ENCODE results near the gene MAMDC2. TPM values are rescaled to one million over a fixed set of nuclear protein-coding genes. Genes with fewer than 3 reads are reported as not detected.
A peak's percentile ranks its signal among the peaks of the same experiment; 100 is the strongest.
"Not testable (repeated sequence)": the region's sequence is repeated elsewhere in the genome, so short reads cannot be mapped to it uniquely, and the experiment has no call there.

Gene MAMDC2
- total and polyA plus RNA-seq, 9 donors: 7.6 to 12.3 (median 9.6) TPM

DNA sequence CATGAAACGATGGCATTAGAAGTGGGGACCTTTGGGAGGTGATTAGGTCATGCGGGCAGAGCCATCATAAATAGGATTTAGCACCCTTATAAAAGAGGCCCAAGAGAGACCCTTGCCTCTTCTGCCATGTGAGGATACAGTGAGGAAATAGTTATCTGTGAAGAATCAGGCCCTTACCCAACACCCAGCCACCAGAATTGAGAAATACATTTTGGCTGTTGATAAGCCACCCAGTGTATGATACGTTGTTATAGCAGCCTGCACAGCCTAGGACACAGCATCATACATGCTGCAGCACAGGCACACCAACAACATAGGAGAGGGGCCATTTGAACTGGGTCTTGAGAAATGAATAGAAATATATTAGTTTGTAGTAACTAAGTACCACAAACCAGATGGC lies 8.0 kb upstream of the MAMDC2 start:
- H3K9me3 ChIP-seq (replicated peaks; ENCODE audit: control insufficient read depth, low read depth, low read length): no peaks in the 10 kb centered on the region
- H3K27ac ChIP-seq (ENCODE audit: low read length): no peak overlapping the region
- DNase-seq: no peak
- H3K36me3 ChIP-seq (ENCODE audit: control insufficient read depth, insufficient read depth, low read length): no peaks in the 10 kb centered on the region
- WGBS (ENCODE audit: insufficient coverage): no CpG with 5 or more reads among the region's 3 CpGs
- H3K4me1 ChIP-seq (ENCODE audit: control insufficient read depth, insufficient read depth, low read length): no peaks in the 10 kb centered on the region
- H3K4me3 ChIP-seq (ENCODE audit: low read length): no peak overlapping the region
- H3K27me3 ChIP-seq (ENCODE audit: control insufficient read depth, insufficient read depth, low read length): no peaks in the 10 kb centered on the region

DNA sequence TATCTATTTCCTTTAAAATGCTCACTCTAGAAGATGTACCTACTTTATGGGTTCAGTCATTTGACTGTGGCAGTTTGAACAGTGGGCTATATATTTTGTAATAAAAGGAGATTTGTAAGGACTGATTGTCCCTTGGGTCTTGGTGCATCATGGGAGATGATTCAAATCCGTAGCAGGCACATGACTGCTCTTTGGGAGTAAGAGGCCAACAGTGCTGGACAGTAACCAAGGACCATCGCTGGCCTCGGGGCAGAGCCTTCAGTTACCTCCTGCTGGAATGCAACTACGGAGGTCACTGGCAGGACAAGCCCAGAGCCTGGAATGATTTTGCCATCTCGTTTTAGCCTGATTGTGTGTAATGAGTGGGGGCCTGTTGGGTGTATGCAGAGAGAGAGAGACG lies 7.0 kb upstream of the MAMDC2 start:
- WGBS (ENCODE audit: insufficient coverage): 73% methylated on average over 6 of the region's 6 CpGs

DNA sequence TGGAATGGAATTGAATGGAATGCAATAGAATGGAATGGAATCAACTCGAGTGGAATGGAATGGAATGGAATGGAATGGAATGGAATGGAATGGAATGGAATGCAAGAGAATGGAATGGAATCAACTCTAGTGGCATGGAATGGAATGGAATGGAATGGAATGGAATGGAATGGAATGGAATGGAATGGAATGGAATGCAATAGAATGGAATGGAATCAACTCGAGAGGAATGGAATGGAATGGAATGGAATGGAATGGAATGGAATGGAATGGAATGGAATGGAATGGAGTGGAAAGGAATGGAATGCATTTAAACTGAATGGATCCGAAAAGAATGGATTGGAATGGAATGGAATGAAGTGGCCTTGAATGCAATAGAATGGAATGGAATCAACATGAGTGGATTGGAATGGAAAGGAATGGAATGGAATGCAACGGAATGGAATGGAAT lies 5.5 kb upstream of the MAMDC2 start:
- 74% methylated on average over 3 of the region's 4 CpGs for WGBS (ENCODE audit: insufficient coverage)
- not testable (repeated sequence) for DNase-seq; H3K9me3 ChIP-seq (replicated peaks; ENCODE audit: control insufficient read depth, low read depth, low read length); H3K4me1 ChIP-seq (ENCODE audit: control insufficient read depth, insufficient read depth, low read length); H3K27ac ChIP-seq (ENCODE audit: low read length); H3K36me3 ChIP-seq (ENCODE audit: control insufficient read depth, insufficient read depth, low read length); H3K27me3 ChIP-seq (ENCODE audit: control insufficient read depth, insufficient read depth, low read length); H3K4me3 ChIP-seq (ENCODE audit: low read length)

More for the DNA sequence above, 7.0 kb upstream of the MAMDC2 start:
- H3K36me3 ChIP-seq (ENCODE audit: control insufficient read depth, insufficient read depth, low read length): no peaks in the 10 kb centered on the region
- no peak overlapping the region for H3K4me3 ChIP-seq (ENCODE audit: low read length)
- H3K4me1 ChIP-seq (ENCODE audit: control insufficient read depth, insufficient read depth, low read length): no peaks in the 10 kb centered on the region
- H3K9me3 ChIP-seq (replicated peaks; ENCODE audit: control insufficient read depth, low read depth, low read length): no peaks in the 10 kb centered on the region
- no peak for DNase-seq
- H3K27me3 ChIP-seq (ENCODE audit: control insufficient read depth, insufficient read depth, low read length): no peaks in the 10 kb centered on the region
- no peak overlapping the region for H3K27ac ChIP-seq (ENCODE audit: low read length)

DNA sequence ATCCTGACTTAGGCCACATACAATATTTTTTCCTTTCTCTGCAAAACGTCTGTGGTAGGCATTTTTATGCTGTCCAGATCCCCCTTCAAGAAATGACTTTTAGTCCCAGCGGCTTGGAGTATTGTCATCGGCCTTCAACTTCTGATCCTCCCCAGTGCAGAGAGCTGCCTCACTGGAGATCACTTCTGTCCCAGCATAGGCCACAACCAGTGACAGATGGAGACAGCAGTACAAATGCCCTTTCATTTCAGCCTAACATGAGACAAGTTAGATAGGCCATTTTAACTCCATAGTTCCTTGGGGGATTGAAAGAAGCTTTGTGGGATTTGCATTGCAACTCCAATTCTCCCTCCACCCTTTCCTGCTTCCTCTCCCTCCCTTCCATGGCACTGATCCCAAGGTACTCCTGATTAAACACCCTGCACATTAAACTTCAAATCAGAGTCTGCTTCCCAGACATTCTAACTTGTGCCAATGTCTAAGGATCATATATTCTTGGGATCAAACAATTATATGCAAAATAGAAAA lies 3.2 kb upstream of the MAMDC2 start:
- H3K27ac ChIP-seq (ENCODE audit: low read length): no peak overlapping the region
- no peaks in the 10 kb centered on the region for H3K36me3 ChIP-seq (ENCODE audit: control insufficient read depth, insufficient read depth, low read length)
- no peaks in the 10 kb centered on the region for H3K9me3 ChIP-seq (replicated peaks; ENCODE audit: control insufficient read depth, low read depth, low read length)
- no peak for DNase-seq
- peaks cover 21% of the 10 kb centered on the region for H3K27me3 ChIP-seq (ENCODE audit: control insufficient read depth, insufficient read depth, low read length)
- 88% methylated on average over 2 of the region's 3 CpGs for WGBS (ENCODE audit: insufficient coverage)
- no peak overlapping the region for H3K4me3 ChIP-seq (ENCODE audit: low read length)
- H3K4me1 ChIP-seq (ENCODE audit: control insufficient read depth, insufficient read depth, low read length): peaks cover 22% of the 10 kb centered on the region

DNA sequence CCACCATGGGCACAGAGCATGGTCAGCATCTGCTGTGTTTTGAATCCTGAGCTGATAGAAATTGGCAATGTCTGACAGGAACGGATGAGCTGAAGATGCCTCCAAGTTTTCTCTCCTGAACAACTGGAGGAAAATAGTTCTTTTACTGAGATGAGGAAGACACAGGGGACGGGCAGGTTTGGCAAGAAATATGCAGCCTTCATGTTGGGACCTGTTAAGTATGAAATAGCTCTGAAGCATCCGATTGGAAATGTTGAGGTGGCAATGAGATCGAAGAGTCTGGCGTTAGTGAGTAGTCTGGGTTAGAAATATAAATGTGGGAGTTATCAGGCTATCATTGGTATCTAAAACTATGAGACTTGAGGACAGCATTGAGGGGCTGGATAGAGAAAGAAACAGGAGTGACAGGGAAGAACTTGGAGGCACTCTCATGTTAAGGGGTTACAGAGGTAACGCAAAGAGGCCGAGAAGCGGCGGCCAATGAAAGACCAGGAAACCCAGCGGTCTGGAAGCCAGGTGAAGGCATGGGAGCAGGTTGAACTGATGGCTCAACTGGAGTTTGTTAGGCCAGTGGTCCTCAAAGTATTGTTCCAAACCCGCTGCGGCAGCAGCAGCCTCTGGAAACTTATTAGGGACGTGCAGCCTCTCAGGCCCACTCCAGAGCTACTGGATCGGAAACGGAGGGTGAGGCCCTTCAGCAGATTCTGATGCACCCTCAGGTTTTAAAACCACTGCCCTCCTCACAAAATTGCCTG lies 1.0 kb upstream of the MAMDC2 start:
- no peak for DNase-seq
- H3K9me3 ChIP-seq (replicated peaks; ENCODE audit: control insufficient read depth, low read depth, low read length): no peaks in the 10 kb centered on the region
- no peak overlapping the region for H3K4me3 ChIP-seq (ENCODE audit: low read length)
- no peaks in the 10 kb centered on the region for H3K36me3 ChIP-seq (ENCODE audit: control insufficient read depth, insufficient read depth, low read length)
- no peak overlapping the region for H3K27ac ChIP-seq (ENCODE audit: low read length)
- H3K4me1 ChIP-seq (ENCODE audit: control insufficient read depth, insufficient read depth, low read length): peaks cover 33% of the 10 kb centered on the region
- peaks cover 21% of the 10 kb centered on the region for H3K27me3 ChIP-seq (ENCODE audit: control insufficient read depth, insufficient read depth, low read length)
- 87% methylated on average over 13 of the region's 15 CpGs for WGBS (ENCODE audit: insufficient coverage)

GRCh38 chr9:70043285-70043684 lies 363 bp upstream of the MAMDC2 start:
- H3K27me3 ChIP-seq (ENCODE audit: control insufficient read depth, insufficient read depth, low read length): peaks cover 21% of the 10 kb centered on the region
- H3K4me3 ChIP-seq (ENCODE audit: low read length): peak overlapping the region; percentile 47
- no peaks in the 10 kb centered on the region for H3K36me3 ChIP-seq (ENCODE audit: control insufficient read depth, insufficient read depth, low read length)
- 0% methylated on average over 1 of the region's 7 CpGs for WGBS (ENCODE audit: insufficient coverage)
- no peak overlapping the region for H3K27ac ChIP-seq (ENCODE audit: low read length)
- H3K9me3 ChIP-seq (replicated peaks; ENCODE audit: control insufficient read depth, low read depth, low read length): no peaks in the 10 kb centered on the region
- no peak for DNase-seq
- peaks cover 33% of the 10 kb centered on the region for H3K4me1 ChIP-seq (ENCODE audit: control insufficient read depth, insufficient read depth, low read length)

DNA sequence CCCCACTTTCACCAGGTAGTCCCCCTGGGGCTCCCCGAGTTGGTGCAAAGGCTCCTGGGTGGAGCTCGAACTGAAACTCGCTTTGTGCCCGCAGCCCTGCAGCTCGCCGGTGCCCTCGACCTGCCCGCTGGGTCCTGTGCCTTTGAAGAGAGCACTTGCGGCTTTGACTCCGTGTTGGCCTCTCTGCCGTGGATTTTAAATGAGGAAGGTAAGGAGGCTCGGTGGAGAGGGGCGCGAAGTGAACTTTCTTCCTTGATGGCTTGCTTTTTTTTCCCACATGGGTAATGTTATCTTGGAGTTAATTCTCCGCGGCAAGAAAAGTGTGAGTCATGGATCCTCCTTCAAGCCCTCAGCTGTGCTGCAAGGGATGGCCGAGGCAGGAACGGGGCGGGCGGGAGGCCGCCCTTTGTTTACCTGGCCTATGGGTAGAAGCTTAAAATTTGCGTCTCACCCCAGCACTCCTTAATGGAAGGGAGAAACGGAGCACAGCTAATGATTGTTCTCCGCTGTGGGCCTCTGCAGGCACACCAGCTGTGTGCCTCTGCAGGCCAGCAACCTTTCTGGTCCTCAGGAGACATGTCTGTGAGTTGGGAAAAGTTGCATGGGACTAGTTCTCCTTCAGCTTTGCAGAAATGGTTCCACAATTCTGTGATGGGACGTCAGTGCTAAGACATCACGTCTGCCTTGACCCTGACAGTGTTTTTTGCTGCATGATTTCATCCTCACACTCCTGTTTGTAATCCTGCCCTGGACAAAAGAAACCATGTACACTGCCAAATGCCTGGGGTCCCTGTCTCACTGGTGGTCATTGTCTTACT lies 1.1 kb downstream of the MAMDC2 start:
- Histone ChIP-seq H3K4me3 (ENCODE audit: low read length) (peak overlapping the region; percentile 47), H3K27ac (ENCODE audit: low read length) (no peak overlapping the region)
- WGBS (ENCODE audit: insufficient coverage): 9% methylated on average over 18 of the region's 26 CpGs

DNA sequence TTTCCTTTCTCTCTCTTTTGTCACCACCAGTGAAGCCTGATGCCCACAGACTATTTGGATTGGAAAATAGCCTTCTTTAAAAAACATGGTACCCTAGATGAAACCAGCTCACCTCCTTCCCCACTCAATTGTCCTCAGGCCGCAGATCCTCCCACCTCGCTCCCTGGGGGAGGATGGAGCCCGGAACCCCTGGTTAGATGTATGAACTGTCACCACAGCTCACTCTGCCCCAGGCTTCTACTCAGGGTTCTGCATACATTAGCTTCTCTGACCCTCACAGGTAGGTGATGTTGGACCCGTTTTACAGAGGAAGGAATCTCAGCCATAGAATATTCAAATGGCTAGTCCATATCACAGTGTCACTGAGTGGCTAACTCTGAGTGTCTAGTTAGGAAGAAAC lies 1.8 kb downstream of the MAMDC2 start:
- H3K4me3 ChIP-seq (ENCODE audit: low read length): no peak overlapping the region
- no peak overlapping the region for H3K27ac ChIP-seq (ENCODE audit: low read length)
- H3K36me3 ChIP-seq (ENCODE audit: control insufficient read depth, insufficient read depth, low read length): peaks cover 4% of the 10 kb centered on the region
- peaks cover 21% of the 10 kb centered on the region for H3K27me3 ChIP-seq (ENCODE audit: control insufficient read depth, insufficient read depth, low read length)
- peaks cover 47% of the 10 kb centered on the region for H3K4me1 ChIP-seq (ENCODE audit: control insufficient read depth, insufficient read depth, low read length)
- no peaks in the 10 kb centered on the region for H3K9me3 ChIP-seq (replicated peaks; ENCODE audit: control insufficient read depth, low read depth, low read length)
- WGBS (ENCODE audit: insufficient coverage): 93% methylated on average over 3 of the region's 4 CpGs
- DNase-seq: no peak

More for the DNA sequence above, 1.1 kb downstream of the MAMDC2 start:
- Histone ChIP-seq H3K4me1 (ENCODE audit: control insufficient read depth, insufficient read depth, low read length) (peaks cover 45% of the 10 kb centered on the region), H3K9me3 (replicated peaks; ENCODE audit: control insufficient read depth, low read depth, low read length) (no peaks in the 10 kb centered on the region), H3K27me3 (ENCODE audit: control insufficient read depth, insufficient read depth, low read length) (peaks cover 21% of the 10 kb centered on the region), H3K36me3 (ENCODE audit: control insufficient read depth, insufficient read depth, low read length) (peaks cover 4% of the 10 kb centered on the region)
- DNase-seq: peak; percentile 25

DNA sequence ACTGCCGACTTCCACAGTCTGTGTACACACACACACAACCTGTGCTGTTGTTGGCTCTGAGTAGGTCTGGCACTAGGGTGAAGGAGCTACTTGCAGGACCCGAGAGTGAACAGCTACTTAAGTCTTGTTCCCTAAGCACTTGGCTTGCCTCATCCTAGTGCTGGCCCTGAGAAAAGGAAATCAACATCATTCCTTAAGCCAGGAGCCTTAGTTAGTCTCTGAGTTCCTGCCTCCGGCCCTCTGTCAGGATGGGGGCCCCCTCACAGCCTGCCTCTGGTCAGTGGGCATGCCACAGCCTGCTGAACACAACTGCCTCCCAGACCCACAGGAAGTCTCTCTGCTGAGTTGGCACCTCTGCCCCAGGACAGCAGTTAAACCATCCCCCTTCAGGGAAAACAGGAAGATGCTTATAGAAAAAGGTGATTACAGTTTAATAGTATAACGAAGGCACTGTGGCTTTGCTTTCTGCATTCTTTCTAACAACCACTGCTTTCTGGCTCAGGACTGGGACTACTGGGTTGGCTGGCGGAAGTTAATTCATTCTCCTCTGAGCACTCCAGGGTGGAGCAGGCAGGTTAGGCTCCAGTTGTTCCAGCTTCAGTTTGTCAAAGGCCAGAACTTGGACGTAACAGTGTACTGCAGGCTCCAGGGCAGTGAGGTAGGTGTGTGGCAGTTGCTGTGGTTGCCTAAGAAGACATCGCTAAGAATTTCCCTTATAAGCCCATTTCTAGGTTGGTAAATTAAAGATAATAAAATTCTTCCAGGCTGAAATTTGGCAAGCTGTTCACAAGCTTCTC lies 2.8 kb downstream of the MAMDC2 start:
- Histone ChIP-seq H3K4me3 (ENCODE audit: low read length) (no peak overlapping the region), H3K4me1 (ENCODE audit: control insufficient read depth, insufficient read depth, low read length) (peaks cover 47% of the 10 kb centered on the region), H3K36me3 (ENCODE audit: control insufficient read depth, insufficient read depth, low read length) (peaks cover 4% of the 10 kb centered on the region), H3K27ac (ENCODE audit: low read length) (no peak overlapping the region), H3K9me3 (replicated peaks; ENCODE audit: control insufficient read depth, low read depth, low read length) (no peaks in the 10 kb centered on the region), H3K27me3 (ENCODE audit: control insufficient read depth, insufficient read depth, low read length) (peaks cover 21% of the 10 kb centered on the region)
- DNase-seq: peak; percentile 39
- WGBS (ENCODE audit: insufficient coverage): 37% methylated on average over 4 of the region's 7 CpGs

All from muscle of leg (tissue), 11 donors.